HG03342 (cell line): ENCODE measurements around the gene SPOCD1.

Experiments used
- ATAC-seq: cut with Tn5 transposase; IDR thresholded peaks from one replicate; pipeline ENCODE4 v1.9.1; 2021; ENCODE audit warnings: mild to moderate bottlenecking, moderate library complexity; ENCODE audit not compliant: unreplicated experiment

Gene SPOCD1

GRCh38 chr1:31773861-31774260 is 42.0 kb downstream of the SPOCD1 start:
- ATAC-seq, result no peak

- ATAC-seq, result no peak
Measured at GRCh38 chr1:31772669-31773248, 43.1 kb downstream of the SPOCD1 start.

- ATAC-seq, result no peak
Measured at GRCh38 chr1:31771891-31772668, 43.7 kb downstream of the SPOCD1 start.

GRCh38 chr1:31769720-31770390 is 46.0 kb downstream of the SPOCD1 start:
- ATAC-seq, result no peak

GRCh38 chr1:31768939-31769704 is 46.7 kb downstream of the SPOCD1 start:
- no peak for ATAC-seq

- ATAC-seq, result no peak
Measured at GRCh38 chr1:31768407-31768907, 47.4 kb downstream of the SPOCD1 start.

GRCh38 chr1:31767225-31767624 is 48.6 kb downstream of the SPOCD1 start:
- ATAC-seq, result no peak

GRCh38 chr1:31765516-31765915 is 50.3 kb downstream of the SPOCD1 start:
- no peak for ATAC-seq

- no peak for ATAC-seq
Measured at GRCh38 chr1:31765041-31765467, 50.8 kb downstream of the SPOCD1 start.

GRCh38 chr1:31764312-31765040 is 51.3 kb downstream of the SPOCD1 start, which contains the start of gene ADGRB2:
Gene ADGRB2 (minus strand): TSS chr1:31764340. CDS start chr1:31757221, 7,119 bp downstream.
- no peak for ATAC-seq

- no peak for ATAC-seq
Measured at GRCh38 chr1:31763671-31764311, 52.0 kb downstream of the SPOCD1 start.

GRCh38 chr1:31762726-31763670 is 52.8 kb downstream of the SPOCD1 start:
- no peak for ATAC-seq

- no peak for ATAC-seq
Measured at GRCh38 chr1:31762323-31762722, 53.5 kb downstream of the SPOCD1 start.

GRCh38 chr1:31761883-31762282 is 53.9 kb downstream of the SPOCD1 start:
- no peak for ATAC-seq

- ATAC-seq, result no peak
Measured at GRCh38 chr1:31760471-31761470, 55.1 kb downstream of the SPOCD1 start.

- ATAC-seq, result no peak
Measured at GRCh38 chr1:31759298-31760023, 56.4 kb downstream of the SPOCD1 start.

GRCh38 chr1:31758823-31759222 is 57.0 kb downstream of the SPOCD1 start:
- no peak for ATAC-seq
